M059J (cell line): ENCODE data around the gene MYO16. TPM values are rescaled to one million over a fixed set of nuclear protein-coding genes. Genes with fewer than 3 reads are reported as not detected.

ENCODE experiments used
- DNase-seq: peaks from one replicate; pipeline ENCODE4 v3.0.0-alpha.2; 2012; ENCODE audit warnings: low read depth
- total RNA-seq: library from RNA; depleted of rRNA; stranded (reverse); fragments of >200 nt; shearing (Covaris generic); gene quantifications from 2 replicates; pipeline ENCODE4 v1.2.3, GENCODE V29; 2014

Gene MYO16
- total RNA-seq, 1 experiment from 2014 or later, result not detected

- no peak for DNase-seq
Measured at GRCh38 chr13:109152311-109152820, 523.0 kb downstream of the MYO16 start.

- DNase-seq, result no peak
Measured at GRCh38 chr13:109152941-109153340, 523.5 kb downstream of the MYO16 start.

DNA sequence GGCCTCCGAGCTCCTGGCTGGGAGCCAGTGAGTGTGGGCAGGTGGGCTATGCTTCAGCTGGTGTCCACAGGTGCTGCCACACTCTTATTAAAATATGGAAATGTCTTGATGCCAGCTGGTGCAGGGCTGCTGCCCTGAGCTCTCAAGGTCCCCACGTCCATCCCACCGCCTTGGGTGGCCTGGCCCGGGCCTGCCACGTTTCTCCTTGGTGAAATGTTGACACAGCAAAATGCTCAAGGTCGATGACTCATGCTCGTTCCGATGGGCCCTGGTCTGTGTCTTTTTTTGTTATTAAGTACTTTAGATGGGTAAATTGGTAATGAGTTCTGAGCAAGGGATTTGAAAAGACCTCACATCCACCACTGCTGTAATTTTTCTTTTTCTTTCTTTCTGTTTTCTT, 524.7 kb downstream of the MYO16 start:
- peak; percentile 55 for DNase-seq

GRCh38 chr13:109154546-109154945, 525.1 kb downstream of the MYO16 start:
- DNase-seq, result no peak

DNA sequence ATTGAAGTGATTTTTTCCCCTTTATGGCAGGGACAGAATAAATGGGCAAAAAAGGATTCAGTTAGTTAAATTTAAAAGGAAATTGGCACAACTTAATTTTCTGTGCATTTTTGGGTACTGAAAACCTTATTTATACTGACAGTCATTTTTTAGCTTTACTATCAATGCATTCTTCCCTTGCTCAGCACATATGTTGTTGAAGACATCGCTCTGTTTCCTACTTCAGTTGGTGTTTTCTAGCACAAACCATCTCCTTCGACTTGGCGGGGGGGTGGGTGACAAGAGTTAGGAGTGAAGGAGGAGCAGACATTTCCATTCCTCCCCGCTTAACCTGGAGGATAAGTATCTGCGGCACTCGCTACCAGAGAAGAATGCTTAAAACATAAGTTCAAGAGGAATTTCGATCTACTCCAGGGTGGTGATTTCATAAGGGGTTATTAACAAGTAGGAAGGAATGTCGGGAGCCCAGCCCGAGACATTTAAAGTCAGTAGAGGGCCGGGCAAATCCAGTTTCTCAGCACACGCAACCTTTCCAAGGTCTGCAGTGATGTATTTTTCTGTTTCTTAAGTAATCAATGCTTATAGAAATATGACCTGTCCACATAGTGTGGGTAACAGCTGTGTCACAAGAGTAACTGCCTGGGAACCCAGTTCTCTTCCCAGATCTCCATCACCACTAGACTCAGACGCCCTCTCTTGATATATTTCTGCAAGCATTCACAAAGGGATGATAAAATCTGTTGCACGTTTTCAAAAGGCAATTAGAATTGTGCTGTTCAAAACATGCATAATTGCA, 525.8 kb downstream of the MYO16 start:
- peak; percentile 67 for DNase-seq

- peak; percentile 82 for DNase-seq
Measured at GRCh38 chr13:109156181-109156935, 526.9 kb downstream of the MYO16 start.

DNA sequence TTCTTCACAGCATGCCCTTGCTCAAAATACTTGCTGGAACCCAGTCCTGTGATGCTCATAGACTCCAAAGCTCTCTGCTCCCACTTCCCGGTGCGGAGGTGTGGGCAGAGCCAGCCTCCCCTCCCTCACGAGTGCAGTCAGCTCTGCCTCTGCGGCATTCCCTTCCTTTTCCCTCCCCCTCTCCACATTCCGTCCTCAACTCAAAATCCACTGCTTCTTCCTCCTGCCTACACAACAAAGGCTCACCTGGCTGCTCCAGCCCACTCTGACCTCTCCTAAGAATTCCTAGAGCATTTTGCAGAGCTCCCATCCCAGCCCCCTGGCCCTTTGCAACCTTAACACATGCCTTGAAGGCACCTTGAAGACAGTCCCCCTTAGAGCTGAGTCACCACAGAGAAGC, 527.9 kb downstream of the MYO16 start:
- no peak for DNase-seq

GRCh38 chr13:109158383-109158782, 529.0 kb downstream of the MYO16 start:
- no peak for DNase-seq

- DNase-seq, result no peak
Measured at GRCh38 chr13:109159650-109160309, 530.4 kb downstream of the MYO16 start.

GRCh38 chr13:109160357-109160756, 530.9 kb downstream of the MYO16 start:
- no peak for DNase-seq

GRCh38 chr13:109160887-109161669, 531.7 kb downstream of the MYO16 start:
- no peak for DNase-seq

- no peak for DNase-seq
Measured at GRCh38 chr13:109162248-109163036, 533.0 kb downstream of the MYO16 start.

DNA sequence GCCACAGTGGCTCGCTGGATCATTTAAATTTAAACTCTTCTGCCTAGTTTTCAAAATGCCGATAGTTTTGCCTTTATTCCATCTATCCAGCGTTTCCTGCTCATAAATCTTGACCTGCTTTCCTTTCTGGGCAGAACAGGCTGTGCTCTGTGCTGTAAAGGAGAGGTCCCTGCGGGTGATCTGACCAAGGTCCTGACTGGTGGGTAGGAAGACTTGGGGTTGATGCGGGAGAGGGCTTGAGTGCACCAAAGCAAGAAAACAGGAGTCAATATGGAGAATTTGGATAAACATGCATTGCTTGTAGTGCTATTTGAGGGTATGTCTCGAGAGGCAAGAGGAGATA, 533.6 kb downstream of the MYO16 start:
- DNase-seq, result no peak

DNA sequence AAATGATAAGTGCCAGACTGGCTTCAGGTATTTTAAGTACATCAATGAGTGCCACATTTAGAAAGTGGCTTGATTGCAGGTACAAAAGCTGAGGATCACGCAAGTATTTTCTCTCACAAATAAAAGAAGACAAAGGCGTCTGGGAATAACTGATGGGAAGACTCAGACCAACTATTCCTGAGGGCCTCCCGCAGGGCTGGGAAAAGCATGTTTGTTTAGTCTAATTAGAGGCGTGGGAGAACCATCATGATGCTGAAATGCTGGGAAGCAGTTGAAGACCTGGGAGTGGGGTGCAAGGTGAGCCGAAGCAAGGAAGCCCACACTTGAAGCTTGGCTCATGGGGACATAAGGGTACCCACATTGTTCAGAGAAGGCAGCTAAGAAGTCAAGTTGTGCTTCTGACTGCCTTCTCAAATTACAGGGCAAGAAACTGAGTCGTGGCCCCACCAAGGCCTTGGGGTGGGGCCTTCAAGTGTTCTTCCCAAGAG, 536.0 kb downstream of the MYO16 start:
- DNase-seq, result no peak

GRCh38 chr13:109166804-109167203, 537.4 kb downstream of the MYO16 start:
- DNase-seq, result no peak

- DNase-seq, result no peak
Measured at GRCh38 chr13:109172136-109172535, 542.7 kb downstream of the MYO16 start.

GRCh38 chr13:109175666-109176065, 546.3 kb downstream of the MYO16 start:
- no peak for DNase-seq

DNA sequence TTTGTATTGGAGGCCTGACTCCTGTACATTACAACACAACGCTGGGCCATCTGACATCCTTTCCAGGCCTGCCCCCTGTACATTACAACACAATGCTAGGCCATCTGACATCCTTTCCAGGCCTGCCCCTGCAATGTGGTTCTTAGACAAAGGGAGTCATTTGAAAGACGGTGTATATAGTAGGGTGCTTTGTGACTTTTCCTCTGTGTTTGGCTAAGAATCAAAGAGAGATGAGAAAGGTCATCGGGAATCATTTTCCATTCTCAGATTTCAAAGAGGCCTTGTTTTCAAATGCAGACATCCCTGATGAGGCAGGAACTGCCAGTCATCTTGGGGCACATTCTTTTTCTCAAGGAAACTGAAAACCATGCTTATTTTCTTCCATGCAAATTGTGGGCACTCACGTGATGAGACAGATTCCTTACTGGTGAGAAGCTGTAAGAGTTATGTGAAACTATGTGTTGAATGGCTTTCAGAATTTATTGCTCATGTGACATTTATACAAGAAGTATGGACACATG, 551.6 kb downstream of the MYO16 start:
- DNase-seq, result peak; percentile 94

DNA sequence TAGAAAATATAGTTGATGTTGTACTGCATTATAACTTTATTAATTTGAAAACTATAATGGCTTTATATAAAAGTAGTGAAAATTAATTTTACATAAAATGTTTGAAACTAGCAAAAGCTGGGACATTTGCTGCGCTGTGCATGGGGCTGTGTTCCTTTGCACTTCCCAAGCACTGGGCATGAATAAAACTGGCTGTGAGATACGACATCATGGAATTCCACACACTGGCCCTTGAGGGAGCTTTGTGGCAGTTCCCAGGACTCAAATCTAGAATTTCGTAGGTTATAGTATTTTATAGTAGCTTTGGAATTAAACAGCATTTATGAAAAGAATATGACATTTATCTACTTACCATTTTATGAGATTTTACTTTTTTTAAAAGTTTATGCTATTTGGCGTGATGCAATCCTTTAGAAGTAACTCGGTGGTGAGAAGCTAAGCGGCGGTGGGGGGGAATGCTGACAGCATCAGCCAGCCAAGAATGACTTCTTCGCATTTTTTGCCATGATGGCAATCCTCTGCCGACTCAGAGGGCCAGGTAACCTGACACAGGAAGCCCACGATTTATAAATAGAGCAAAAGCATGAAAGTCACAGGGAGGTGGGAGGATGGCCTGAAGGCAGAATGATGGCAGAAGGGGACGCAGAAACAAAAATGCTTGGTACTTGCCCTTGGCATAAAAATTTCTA, 553.5 kb downstream of the MYO16 start:
- DNase-seq, result peak; percentile 58

DNA sequence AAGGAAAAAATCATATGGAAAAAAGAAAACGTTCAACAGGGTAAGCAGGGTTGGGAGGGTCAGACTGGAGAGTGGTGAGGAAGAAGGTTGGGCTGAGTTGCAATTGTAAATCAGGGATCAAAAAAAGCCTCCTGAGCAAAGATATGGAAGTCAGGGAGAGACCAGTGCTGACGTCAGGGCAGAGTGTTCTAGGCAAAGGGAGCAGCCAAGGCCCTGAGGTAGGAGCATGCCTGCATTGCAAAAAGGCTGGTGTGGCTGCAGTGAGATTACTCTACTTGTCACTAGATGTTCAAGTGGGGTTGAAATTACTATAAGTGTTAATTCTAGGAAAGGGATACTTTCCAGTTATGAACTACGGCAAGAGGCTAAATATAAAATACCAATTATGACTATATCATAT, 562.0 kb downstream of the MYO16 start:
- DNase-seq, result no peak
